MM.1S (cell line): ENCODE data around the gene FOXO1.

ENCODE experiments used
- EZH2phosphoT487 ChIP-seq: fragments of 300-600 bp; sonication (generic); IDR thresholded peaks from 2 replicates; pipeline ENCODE4 v1.6.1; 2018; ENCODE audit warnings: antibody characterized with exemption, low read length
- TF ChIP-seq, protein P1 (sequence below): fragments of 300-600 bp; sonication (generic); IDR thresholded peaks from 2 replicates; pipeline ENCODE4 v1.5.1; 2016; ENCODE audit warnings: antibody characterized with exemption, low read length, mixed read lengths

GRCh38 chr13:40568246-40569023 is 98.0 kb downstream of the FOXO1 start:
- TF ChIP-seq EZH2phosphoT487, result no peak
- TF ChIP-seq, protein P1, sequence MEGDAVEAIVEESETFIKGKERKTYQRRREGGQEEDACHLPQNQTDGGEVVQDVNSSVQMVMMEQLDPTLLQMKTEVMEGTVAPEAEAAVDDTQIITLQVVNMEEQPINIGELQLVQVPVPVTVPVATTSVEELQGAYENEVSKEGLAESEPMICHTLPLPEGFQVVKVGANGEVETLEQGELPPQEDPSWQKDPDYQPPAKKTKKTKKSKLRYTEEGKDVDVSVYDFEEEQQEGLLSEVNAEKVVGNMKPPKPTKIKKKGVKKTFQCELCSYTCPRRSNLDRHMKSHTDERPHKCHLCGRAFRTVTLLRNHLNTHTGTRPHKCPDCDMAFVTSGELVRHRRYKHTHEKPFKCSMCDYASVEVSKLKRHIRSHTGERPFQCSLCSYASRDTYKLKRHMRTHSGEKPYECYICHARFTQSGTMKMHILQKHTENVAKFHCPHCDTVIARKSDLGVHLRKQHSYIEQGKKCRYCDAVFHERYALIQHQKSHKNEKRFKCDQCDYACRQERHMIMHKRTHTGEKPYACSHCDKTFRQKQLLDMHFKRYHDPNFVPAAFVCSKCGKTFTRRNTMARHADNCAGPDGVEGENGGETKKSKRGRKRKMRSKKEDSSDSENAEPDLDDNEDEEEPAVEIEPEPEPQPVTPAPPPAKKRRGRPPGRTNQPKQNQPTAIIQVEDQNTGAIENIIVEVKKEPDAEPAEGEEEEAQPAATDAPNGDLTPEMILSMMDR, result no peak
